GM21786 (cell line): ENCODE data around the gene CIDEC.
"Not testable (repeated sequence)": the region's sequence is repeated elsewhere in the genome, so short reads cannot be mapped to it uniquely, and the experiment has no call there.

Source experiments
- ATAC-seq: cut with Tn5 transposase; IDR thresholded peaks from one replicate; pipeline ENCODE4 v1.9.1; 2021; ENCODE audit not compliant: unreplicated experiment

CIDEC gene

GRCh38 chr3:9848860-9849259, 31.2 kb downstream of the CIDEC start:
- not testable (repeated sequence) for ATAC-seq

- not testable (repeated sequence) for ATAC-seq
These were observed 32.2 kb downstream of the CIDEC start for GRCh38 chr3:9847870-9848269.

- no peak for ATAC-seq
These were observed 33.0 kb downstream of the CIDEC start for GRCh38 chr3:9846931-9847488.

GRCh38 chr3:9846231-9846630, 33.8 kb downstream of the CIDEC start:
- no peak for ATAC-seq

GRCh38 chr3:9843715-9844438, 36.2 kb downstream of the CIDEC start, which contains the start of gene RPUSD3:
Gene RPUSD3, minus strand, starts transcription at chr3:9844008. Its CDS starts 18 bp downstream, at chr3:9843990.
- peak; percentile 99 for ATAC-seq

GRCh38 chr3:9841015-9841414, 39.0 kb downstream of the CIDEC start:
- ATAC-seq: no peak

- ATAC-seq: no peak
These were observed 41.2 kb downstream of the CIDEC start for GRCh38 chr3:9838856-9839255.

GRCh38 chr3:9837701-9838582, 42.1 kb downstream of the CIDEC start:
- ATAC-seq: no peak

- ATAC-seq: no peak
These were observed 45.3 kb downstream of the CIDEC start for GRCh38 chr3:9834520-9835380.

GRCh38 chr3:9833078-9833477, 47.0 kb downstream of the CIDEC start:
- no peak for ATAC-seq

- ATAC-seq: no peak
These were observed 48.8 kb downstream of the CIDEC start for GRCh38 chr3:9831253-9831652.

- no peak for ATAC-seq
These were observed 51.0 kb downstream of the CIDEC start for GRCh38 chr3:9828801-9829755.

- no peak for ATAC-seq
These were observed 53.1 kb downstream of the CIDEC start for GRCh38 chr3:9826815-9827573.

GRCh38 chr3:9825451-9826040, 54.5 kb downstream of the CIDEC start:
- ATAC-seq: no peak

GRCh38 chr3:9820946-9821345, 59.1 kb downstream of the CIDEC start:
- ATAC-seq: no peak

- ATAC-seq: no peak
These were observed 59.5 kb downstream of the CIDEC start for GRCh38 chr3:9820543-9820942.

GRCh38 chr3:9818666-9819335, 61.3 kb downstream of the CIDEC start:
- no peak for ATAC-seq

- no peak for ATAC-seq
These were observed 62.6 kb downstream of the CIDEC start for GRCh38 chr3:9817436-9817835.
